NB4 (cell line): ENCODE data around the gene SRRD.

ENCODE experiments used
- DNase-seq: peaks from one replicate; pipeline ENCODE4 v3.0.0; 2010; ENCODE audit warnings: low read depth
- H3K4me3 ChIP-seq: one replicate; pipeline ENCODE4 v1.5.1; 2011; ENCODE audit warnings: mild to moderate bottlenecking, low read depth, low read length, moderate library complexity
- CTCF ChIP-seq: IDR thresholded peaks from one replicate; pipeline ENCODE4 v1.5.1; 2012; ENCODE audit warnings: low read depth, low read length
- MAX ChIP-seq: IDR thresholded peaks from 2 replicates; pipeline ENCODE4 v1.6.1; 2011; ENCODE audit warnings: low read depth, low read length
- MYC ChIP-seq: IDR thresholded peaks from 2 replicates; pipeline ENCODE4 v1.6.1; 2011; ENCODE audit warnings: low read depth, low read length
- POLR2A ChIP-seq: IDR thresholded peaks from 2 replicates; pipeline ENCODE4 v1.6.1; 2011; ENCODE audit warnings: mild to moderate bottlenecking; ENCODE audit not compliant: insufficient read length; ENCODE audit errors: extremely low read depth

The SRRD gene

GRCh38 chr22:26536056-26536761, 52.5 kb downstream of the SRRD start:
- no peak for TF ChIP-seq MYC
- TF ChIP-seq MAX: no peak
- no peak for TF ChIP-seq POLR2A
- TF ChIP-seq CTCF: no peak
- DNase-seq: no peak

GRCh38 chr22:26536762-26537134, 53.1 kb downstream of the SRRD start:
- TF ChIP-seq CTCF (no peak), MAX (no peak), POLR2A (no peak), MYC (no peak)
- H3K4me3 ChIP-seq: no peak overlapping the region
- no peak for DNase-seq

More at GRCh38 chr22:26536056-26536761, 52.5 kb downstream of the SRRD start:
- H3K4me3 ChIP-seq: no peak overlapping the region

- no peak for DNase-seq
- TF ChIP-seq MYC: no peak
- TF ChIP-seq MAX: no peak
- TF ChIP-seq POLR2A: no peak
- no peak for TF ChIP-seq CTCF
- H3K4me3 ChIP-seq: no peak overlapping the region
Measured at GRCh38 chr22:26540119-26540518, 56.4 kb downstream of the SRRD start.

GRCh38 chr22:26541167-26541819, 57.6 kb downstream of the SRRD start:
- no peak for DNase-seq
- TF ChIP-seq MAX (no peak), POLR2A (no peak), CTCF (no peak), MYC (no peak)
- no peak overlapping the region for H3K4me3 ChIP-seq

GRCh38 chr22:26542831-26543230, 59.2 kb downstream of the SRRD start:
- no peak overlapping the region for H3K4me3 ChIP-seq
- DNase-seq: peak; percentile 40
- TF ChIP-seq MAX (no peak), MYC (no peak), POLR2A (no peak), CTCF (no peak)
